Measurements from ENCODE around the gene CNIH2.
"Not testable (repeated sequence)": the region's sequence is repeated elsewhere in the genome, so short reads cannot be mapped to it uniquely, and the experiment has no call there.

DNA sequence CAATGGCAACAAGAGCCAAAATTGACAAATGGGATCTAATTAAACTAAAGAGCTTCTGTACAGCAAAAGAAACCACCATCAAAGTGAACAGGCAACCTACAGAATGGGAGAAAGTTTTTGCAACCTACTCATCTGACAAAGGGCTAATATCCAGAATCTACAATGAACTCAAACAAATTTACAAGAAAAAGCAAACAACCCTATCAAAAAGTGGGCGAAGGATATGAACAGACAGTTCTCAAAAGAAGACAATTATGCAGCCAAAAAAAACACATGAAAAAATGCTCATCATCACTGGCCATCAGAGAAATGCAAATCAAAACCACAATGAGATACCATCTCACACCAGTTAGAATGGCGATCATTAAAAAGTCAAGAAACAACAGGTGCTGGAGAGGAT is 42.3 kb downstream of the CNIH2 start:
- TF ChIP-seq, protein P1, sequence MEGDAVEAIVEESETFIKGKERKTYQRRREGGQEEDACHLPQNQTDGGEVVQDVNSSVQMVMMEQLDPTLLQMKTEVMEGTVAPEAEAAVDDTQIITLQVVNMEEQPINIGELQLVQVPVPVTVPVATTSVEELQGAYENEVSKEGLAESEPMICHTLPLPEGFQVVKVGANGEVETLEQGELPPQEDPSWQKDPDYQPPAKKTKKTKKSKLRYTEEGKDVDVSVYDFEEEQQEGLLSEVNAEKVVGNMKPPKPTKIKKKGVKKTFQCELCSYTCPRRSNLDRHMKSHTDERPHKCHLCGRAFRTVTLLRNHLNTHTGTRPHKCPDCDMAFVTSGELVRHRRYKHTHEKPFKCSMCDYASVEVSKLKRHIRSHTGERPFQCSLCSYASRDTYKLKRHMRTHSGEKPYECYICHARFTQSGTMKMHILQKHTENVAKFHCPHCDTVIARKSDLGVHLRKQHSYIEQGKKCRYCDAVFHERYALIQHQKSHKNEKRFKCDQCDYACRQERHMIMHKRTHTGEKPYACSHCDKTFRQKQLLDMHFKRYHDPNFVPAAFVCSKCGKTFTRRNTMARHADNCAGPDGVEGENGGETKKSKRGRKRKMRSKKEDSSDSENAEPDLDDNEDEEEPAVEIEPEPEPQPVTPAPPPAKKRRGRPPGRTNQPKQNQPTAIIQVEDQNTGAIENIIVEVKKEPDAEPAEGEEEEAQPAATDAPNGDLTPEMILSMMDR (IDR thresholded peaks at IDR 0.05 in 4 of 5, conservative IDR thresholded peaks at IDR 0.05 in 1 of 5), result not testable (repeated sequence)
- TF ChIP-seq POLR2A (IDR thresholded peaks at IDR 0.05), result not testable (repeated sequence)

Data from gastrocnemius medialis (tissue), 4 donors.